Pons (tissue), 1 donor: Measurements from ENCODE around the gene CEACAM1.
"Not testable (repeated sequence)": the region's sequence is repeated elsewhere in the genome, so short reads cannot be mapped to it uniquely, and the experiment has no call there.

ENCODE experiments used
- DNase-seq: peaks from one replicate; pipeline ENCODE4 v3.0.0-alpha.2; 2016; ENCODE audit warnings: low spot score

The CEACAM1 gene

DNA sequence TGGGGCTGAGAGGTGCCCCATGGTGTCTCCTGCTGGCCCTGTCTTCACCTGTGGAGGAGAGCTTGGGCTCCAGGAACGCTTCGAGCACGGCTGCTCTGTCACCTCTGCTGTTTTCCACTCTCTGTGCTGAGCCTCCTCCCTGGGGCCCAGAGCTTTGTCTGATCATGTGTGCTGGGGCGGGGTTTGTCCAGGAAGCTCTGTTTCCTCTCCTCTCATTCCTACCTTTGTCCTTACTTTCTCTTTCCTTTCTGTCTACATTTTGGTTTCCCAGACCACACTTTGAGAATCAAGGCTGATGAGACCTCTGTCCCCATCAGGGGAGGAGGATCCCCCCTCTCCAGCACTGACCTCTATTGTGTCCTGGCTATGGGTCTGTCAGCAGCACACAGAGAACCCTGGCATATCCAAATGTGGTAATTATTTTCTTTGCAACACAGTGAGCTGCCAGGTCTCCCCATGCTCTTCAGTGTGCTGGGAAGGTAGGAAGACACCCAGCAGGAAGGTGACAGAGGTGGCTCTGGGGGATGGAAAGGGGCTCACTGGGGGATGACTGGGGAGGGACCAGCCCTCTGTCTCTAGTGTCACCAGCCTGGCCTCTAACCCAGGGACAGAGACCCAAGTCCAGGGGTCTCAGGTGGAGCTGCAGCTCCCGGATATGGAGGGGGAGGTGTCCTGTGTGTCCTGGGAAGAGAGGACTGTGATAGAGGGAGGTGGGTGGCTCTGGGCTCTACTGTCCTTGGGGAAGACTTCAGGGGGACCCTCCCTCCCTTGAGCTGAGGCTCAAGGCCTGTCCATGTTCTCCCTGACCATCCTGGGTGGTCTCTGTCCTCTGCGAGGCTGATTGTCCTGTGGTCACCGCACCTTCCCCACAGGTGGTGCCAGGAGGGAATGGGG lies at the start of gene CEACAM1:
Gene CEACAM1 (minus strand): TSS at position 128 of the 894 bp plus-strand sequence. CDS start 107 bp downstream, at position 21.
- DNase-seq = no peak

DNA sequence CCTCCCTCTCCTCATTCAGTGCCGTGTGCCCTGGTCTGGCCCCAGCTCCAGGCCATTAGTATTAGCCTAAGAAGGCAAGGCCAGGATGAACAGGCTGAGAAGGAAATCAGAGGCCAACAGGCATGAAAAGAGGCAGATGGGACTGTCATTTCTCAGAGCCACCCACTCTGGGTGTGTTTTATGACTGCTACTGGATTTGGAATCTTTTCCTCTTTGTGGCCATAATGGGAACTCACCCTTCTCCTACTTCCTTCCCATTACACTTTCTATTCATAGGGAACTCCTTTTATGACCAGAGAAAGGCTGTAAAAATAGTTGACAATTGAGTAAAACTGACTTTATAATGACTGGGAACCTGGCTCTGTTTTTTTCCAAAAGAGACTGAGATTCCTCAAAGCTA lies 48.7 kb upstream of the CEACAM1 start:
- no peak for DNase-seq

- DNase-seq = no peak
Measured at GRCh38 chr19:42576241-42576640, 48.0 kb upstream of the CEACAM1 start.

DNA sequence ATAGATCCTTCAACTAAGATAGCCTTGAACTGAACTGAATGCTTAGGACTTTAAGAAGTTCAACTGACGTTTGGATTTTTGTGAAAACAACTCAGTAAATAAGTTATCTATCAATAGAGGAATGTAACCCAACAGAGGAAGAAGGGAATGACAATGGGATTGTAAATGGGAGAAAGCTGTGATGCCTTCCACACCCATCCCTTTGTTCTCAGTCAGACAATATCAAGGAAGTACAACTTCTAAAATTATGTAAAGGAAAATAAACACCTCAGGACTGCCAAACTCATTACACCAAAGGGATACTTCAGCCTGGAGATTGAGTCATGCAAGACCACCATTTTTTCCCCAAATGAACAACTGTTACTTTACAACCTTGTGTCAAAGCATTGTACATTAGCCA lies 45.4 kb upstream of the CEACAM1 start:
- DNase-seq = no peak

- DNase-seq = no peak
Measured at GRCh38 chr19:42571116-42571515, 42.8 kb upstream of the CEACAM1 start.

DNA sequence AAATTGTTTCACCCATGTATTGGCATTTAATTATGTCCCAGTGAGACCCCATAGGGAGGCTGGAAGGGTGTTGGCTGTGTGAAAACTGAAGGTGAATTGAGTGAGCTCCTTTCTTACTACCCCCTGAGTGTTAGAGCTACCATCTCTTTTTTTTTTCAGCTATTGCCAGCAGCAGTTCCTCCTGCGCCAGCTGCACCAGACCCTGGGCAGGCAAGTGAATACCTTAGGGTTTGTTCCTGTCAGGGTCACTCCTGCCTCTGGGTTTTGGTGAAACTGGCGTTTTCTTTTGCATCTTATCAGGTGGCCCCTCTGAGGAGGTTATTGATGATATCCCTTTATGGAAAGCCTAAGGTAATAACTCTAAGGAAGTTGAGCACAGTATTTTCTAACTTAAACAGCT lies 40.9 kb upstream of the CEACAM1 start:
- DNase-seq = no peak

DNA sequence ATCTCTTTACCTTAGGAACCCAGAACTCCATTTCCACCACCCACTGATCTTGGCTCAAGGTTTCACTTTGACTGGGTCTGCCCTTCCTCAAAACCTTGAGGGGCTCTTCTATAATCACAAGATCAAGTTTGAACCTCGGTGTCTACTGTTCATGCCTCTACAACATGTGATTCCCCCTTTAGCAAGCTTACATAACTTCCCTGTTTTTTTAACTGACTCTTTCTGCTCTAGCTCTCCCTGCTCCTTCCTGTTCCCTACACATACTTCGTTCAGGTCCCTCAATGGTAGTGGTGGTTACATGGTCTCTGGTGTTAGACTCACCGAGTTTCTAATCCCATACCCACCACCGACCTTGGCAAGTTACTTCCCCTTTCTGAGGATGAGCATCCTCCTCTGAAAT lies 39.7 kb upstream of the CEACAM1 start:
- DNase-seq = peak; percentile 83

DNA sequence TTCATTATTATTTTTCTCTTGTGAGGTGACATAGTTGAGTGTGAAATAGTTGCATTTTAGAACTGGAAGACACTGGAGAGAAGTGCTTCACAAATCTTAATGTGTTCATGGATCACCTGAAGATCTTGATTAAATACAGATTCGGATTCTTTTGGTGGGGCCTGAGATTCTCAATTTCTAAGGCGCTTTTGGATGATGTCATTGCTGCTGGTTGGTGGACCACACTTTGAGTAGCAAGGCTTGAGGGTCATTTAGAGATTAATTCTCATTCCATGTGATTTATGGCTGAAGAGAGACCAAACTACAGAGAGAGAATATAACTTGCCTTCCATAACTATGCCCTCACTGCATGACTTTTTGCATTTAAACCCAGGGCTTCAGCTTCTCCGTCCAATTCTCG lies 39.3 kb upstream of the CEACAM1 start:
- no peak for DNase-seq

DNA sequence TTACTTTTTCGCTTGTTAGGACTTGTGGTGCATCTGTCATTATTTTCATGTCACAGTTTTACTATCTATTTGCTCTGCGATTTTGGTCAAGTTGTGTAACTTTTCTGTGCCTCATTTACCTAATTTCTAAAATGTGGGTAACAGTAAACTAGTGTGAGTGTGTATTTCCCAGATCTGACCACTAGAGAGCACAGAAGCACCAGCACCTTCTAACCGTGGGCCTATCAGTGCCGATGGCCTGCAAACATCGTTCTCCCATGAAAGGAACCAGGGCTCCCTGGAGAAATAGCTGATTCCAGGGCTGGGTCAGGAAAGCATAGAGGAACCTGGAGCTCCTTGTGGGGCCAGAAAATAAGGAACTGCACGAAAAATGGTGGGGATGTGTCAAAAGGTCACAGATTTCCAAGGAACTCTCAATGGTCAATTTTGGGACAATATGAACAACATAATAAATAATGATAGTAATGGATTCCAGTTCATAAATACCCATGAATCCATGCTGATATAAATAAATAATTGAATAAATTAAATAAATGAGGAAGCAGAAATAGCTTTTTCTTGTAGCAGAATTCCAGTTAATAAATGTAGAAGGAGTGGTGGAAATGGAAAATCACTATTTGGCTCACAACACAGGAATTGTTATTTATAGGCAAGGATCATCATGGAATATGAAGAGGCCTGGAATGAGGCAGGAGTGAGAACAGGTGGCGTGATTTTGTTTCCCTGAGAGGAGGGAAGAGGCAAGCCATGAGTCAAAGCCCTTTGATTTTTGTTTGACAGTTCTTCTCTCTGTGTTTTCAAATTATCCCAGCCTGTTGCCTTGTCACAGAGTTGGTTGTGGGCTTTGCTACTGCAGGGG lies 35.3 kb upstream of the CEACAM1 start:
- DNase-seq = peak; percentile 71

DNA sequence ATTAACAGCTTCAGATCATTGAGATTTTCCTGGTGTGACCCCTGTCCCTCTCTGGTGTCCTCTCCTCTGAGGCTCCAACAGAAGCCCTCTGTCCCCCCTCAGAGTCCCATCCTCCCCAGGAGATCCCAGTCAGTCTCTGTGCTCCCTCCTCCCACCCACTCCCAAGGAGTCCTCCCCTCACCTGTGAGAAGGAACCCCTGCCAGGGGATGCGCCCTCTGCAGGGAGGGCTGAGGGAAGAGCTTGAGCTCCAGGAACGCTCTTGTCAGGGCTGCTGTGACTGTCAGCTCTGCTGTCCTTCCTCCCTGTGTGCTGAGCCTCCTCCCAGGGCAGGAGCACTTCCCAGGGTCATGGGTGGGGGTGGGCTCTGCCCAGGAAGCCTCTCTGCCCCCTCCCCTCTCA lies 33.2 kb upstream of the CEACAM1 start:
- no peak for DNase-seq

- no peak for DNase-seq
Measured at GRCh38 chr19:42560731-42561130, 32.5 kb upstream of the CEACAM1 start.

- no peak for DNase-seq
Measured at GRCh38 chr19:42558450-42559150, 30.3 kb upstream of the CEACAM1 start.

GRCh38 chr19:42557386-42557871 lies 29.1 kb upstream of the CEACAM1 start:
- not testable (repeated sequence) for DNase-seq

- DNase-seq = peak; percentile 49
Measured at GRCh38 chr19:42555801-42556200, 27.5 kb upstream of the CEACAM1 start.

- DNase-seq = peak; percentile 60
Measured at GRCh38 chr19:42555317-42555716, 27.0 kb upstream of the CEACAM1 start.

DNA sequence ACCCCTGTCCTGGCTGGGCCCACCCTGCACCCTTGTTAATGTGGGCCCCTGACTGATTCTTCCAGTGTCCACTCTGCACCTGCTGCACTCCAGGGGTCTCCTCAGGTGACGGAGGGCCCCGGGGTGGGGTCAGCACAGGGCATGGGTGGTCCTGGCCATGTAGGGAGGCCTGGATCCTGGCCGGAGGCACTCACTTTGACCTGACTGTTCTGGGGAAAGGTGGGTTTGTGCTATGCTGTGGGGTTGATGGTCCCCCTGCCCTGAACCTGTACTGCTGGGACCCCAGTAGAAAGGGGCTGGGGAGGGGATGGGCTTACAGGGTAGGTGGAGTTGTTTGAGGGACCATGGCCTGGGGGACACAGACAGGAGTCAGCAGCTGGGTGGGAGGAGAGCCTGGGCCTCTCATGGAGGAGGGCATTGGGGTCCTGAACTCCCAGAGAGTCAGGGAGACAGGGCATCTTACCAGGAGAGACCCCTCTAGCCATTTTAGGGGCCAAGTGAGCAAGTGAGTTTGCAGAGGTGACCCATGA lies 25.8 kb upstream of the CEACAM1 start:
- no peak for DNase-seq

- DNase-seq = peak; percentile 44
Measured at GRCh38 chr19:42553292-42554045, 25.2 kb upstream of the CEACAM1 start.

DNA sequence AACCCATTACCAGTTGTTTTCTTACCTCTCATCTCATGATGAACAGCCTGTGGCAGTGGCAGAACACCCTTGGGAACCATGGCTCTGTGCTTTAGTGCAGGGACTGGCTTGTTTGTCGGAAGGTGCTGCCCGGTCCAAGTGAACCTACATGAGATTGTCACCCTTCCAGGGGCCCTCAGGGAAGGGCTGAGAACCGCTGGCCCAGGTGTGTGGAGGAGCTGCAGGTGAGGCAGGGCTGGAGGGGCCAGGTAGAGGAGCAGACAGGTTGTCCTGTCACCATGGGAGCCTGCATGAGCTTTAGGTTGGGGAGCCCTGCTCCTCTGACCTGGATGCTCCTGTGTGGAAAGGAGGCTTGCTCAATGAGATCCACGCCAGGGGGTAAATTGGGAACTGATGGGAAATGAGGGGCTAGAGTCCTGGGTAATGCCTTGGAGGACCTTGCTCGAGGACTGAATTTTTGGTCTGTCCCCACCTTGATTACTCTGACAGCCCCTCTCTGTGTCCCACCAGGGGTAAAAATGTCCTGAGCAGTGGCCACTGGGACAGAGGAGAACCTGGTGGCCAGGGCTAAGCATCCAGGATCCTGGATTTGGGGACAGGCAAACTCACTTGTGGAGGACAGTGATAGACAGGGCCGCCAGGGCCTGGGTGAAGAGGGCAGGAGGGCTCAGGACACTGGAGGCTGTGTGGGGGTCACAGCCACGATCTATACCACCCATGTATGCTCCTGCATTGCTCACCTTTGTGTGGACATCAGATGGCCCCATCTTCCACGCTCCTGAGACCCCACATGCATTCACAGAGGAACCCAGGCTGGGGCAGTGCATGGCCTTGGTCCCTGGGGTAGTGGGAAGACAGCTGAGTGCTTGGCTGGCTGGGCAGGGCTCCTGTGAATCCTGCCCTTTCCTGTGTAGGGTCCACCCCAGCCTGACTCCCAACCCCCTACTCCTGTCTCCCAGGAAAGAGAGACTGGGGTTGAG lies 24.1 kb upstream of the CEACAM1 start:
- DNase-seq = no peak

GRCh38 chr19:42550521-42550920 lies 22.2 kb upstream of the CEACAM1 start:
- not testable (repeated sequence) for DNase-seq

DNA sequence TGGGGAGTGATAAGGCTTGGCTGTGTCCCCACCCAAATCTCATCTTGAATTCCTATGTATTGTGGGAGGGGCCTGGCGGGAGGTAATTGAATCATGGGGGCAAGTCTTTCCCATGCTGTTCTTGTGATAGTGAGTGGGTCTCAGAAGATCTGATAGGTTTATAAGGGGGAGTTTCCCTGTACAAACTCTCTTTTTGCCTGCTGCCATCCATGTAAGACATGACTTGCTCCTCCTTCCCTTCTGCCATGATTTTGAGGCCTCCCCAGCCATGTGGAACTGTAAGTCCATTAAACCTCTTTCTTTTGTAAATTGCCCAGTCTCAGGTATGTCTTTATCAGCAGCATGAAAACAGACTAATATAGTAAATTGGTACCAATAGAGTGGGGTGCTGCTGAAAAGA lies 20.8 kb upstream of the CEACAM1 start:
- DNase-seq = not testable (repeated sequence)
